ENCODE results near the gene RTEL1. TPM values are rescaled to one million over a fixed set of nuclear protein-coding genes. Genes with fewer than 3 reads are reported as not detected.

Gene RTEL1
- total RNA-seq, 4 donors from 2014 or later, result 11.6 to 32.8 (median 22.9) TPM

GRCh38 chr20:63708301-63709148 lies 50.4 kb downstream of the RTEL1 start:
- TF ChIP-seq CTCF (IDR thresholded peaks at IDR 0.05; ENCODE audit: low read depth), result no peak

- TF ChIP-seq CTCF (IDR thresholded peaks at IDR 0.05; ENCODE audit: low read depth), result no peak
Observed at GRCh38 chr20:63709149-63709527, 51.0 kb downstream of the RTEL1 start.

GRCh38 chr20:63711085-63711645 lies 53.1 kb downstream of the RTEL1 start:
- no peak for TF ChIP-seq CTCF (IDR thresholded peaks at IDR 0.05; ENCODE audit: low read depth)

- TF ChIP-seq CTCF (IDR thresholded peaks at IDR 0.05; ENCODE audit: low read depth), result no peak
Observed at GRCh38 chr20:63712191-63712590, 54.1 kb downstream of the RTEL1 start.

- no peak for TF ChIP-seq CTCF (IDR thresholded peaks at IDR 0.05; ENCODE audit: low read depth)
Observed at GRCh38 chr20:63714858-63715257, 56.7 kb downstream of the RTEL1 start.

- no peak for TF ChIP-seq CTCF (IDR thresholded peaks at IDR 0.05; ENCODE audit: low read depth)
Observed at GRCh38 chr20:63718996-63719395, 60.9 kb downstream of the RTEL1 start.

GRCh38 chr20:63731410-63731809 lies 73.3 kb downstream of the RTEL1 start:
- TF ChIP-seq CTCF (IDR thresholded peaks at IDR 0.05; ENCODE audit: low read depth), result no peak
